Measurements from ENCODE around the gene WDR43. TPM values are rescaled to one million over a fixed set of nuclear protein-coding genes. Genes with fewer than 3 reads are reported as not detected.

Gene WDR43
- total and polyA plus RNA-seq, 2 donors, result 15.6 to 49.0 TPM

DNA sequence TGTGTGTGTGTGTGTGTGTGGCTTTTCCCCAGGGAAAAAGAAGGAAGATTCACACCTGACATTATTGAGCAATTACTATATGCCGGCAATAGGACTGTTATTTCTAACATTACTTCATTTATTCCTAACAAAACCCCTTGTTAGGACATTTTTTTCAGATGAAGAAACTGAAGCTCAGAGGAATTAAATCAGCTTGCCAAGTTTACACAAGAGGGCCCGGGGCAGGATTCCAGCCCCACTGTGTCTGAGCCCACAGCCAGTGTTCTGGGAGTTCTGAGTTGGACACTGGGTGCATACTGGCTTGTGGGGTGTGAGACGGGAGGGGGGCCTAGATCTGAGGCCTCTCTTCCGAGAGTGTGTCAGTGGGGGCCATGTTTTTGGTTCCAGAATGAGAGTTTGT is 96.6 kb downstream of the WDR43 start:
- WGBS, result 93% methylated on average over 4 of the region's 4 CpGs
- no peak for DNase-seq (ENCODE audit: low read depth in 6 of 9, low spot score in 9 of 9)
- H3K9me3 ChIP-seq (ENCODE audit: control insufficient read depth in 2 of 2, insufficient read depth in 1 of 2, low read length in 1 of 2), result no peaks in the 10 kb centered on the region
- peaks cover 0 to 2% of the 10 kb centered on the region in 2 donors for H3K4me1 ChIP-seq (ENCODE audit: control insufficient read depth in 2 of 2, insufficient read depth in 2 of 2, low read length in 2 of 2)
- H3K36me3 ChIP-seq (ENCODE audit: control insufficient read depth in 2 of 2, insufficient read depth in 2 of 2, low read length in 1 of 2), result no peaks in the 10 kb centered on the region
- no peak overlapping the region for H3K27ac ChIP-seq (ENCODE audit: low read depth in 1 of 2, low read length in 1 of 2)
- H3K4me3 ChIP-seq (ENCODE audit: low read length in 2 of 2), result no peak overlapping the region
- no peaks in the 10 kb centered on the region for H3K27me3 ChIP-seq (ENCODE audit: control insufficient read depth in 2 of 2, insufficient read depth in 1 of 2, low read length in 1 of 2)

DNA sequence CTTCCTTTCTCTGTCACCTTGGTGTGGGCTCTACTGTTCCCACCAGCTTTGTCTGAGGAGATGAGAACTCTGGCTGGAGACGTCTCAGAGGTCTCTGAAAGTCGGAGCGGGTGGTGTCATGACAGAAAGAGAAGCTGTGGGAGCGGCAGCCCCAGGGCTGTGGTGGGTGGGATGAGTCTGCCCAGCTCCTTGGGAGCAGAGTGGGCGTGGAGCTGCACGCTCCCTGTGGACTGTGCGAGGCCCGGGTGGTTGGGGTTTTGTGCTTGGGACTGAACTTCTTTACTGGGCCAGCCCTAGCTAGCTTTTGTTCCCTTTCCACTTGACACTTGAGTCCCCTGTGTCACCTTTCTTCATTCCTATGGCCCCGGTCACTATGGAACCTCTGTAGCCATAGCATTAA is 97.0 kb downstream of the WDR43 start:
- Histone ChIP-seq H3K36me3 (ENCODE audit: control insufficient read depth in 2 of 2, insufficient read depth in 2 of 2, low read length in 1 of 2) (no peaks in the 10 kb centered on the region), H3K4me3 (ENCODE audit: low read length in 2 of 2) (no peak overlapping the region), H3K27me3 (ENCODE audit: control insufficient read depth in 2 of 2, insufficient read depth in 1 of 2, low read length in 1 of 2) (no peaks in the 10 kb centered on the region), H3K4me1 (ENCODE audit: control insufficient read depth in 2 of 2, insufficient read depth in 2 of 2, low read length in 2 of 2) (peaks cover 0 to 2% of the 10 kb centered on the region in 2 donors), H3K27ac (ENCODE audit: low read depth in 1 of 2, low read length in 1 of 2) (no peak overlapping the region), H3K9me3 (ENCODE audit: control insufficient read depth in 2 of 2, insufficient read depth in 1 of 2, low read length in 1 of 2) (no peaks in the 10 kb centered on the region)
- DNase-seq (ENCODE audit: low read depth in 6 of 9, low spot score in 9 of 9), result no peak
- WGBS, result 88% methylated on average over 9 of the region's 9 CpGs

DNA sequence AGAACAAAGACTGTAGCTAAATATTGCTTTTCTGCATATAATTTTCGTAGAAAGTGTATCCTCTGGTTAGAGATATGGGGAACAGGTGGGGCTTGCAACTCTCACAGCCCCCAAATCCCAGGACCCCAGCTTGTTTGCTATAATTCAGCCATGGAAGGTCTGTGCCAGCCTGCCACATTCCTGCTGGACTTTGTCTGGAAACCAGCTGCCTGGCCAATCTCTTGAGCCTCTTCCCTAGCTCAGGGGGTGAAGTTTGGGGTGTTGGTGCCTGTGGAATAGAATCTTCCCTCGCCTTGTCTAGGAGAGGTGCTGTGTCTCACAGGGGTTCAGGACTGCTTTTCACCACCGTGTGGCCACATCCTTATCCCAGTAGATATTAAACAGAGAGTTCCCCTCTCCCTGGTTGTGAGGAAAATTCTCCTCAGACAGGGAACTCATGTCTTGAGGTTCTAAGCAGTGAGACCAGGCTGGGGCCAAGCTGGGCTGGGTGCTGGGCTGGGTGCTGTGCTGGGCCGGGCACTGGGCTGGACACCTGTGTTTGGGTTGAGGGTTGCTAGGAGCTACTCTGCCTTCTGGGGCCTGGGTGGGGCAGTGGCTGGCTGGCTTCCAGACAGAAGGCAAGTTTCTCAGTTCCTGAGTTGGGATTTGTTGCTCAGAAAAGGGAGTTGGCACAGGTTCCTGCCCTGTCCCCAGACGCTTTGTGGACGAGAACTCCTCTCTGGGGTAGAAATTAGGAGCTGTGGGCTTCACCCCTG is 98.9 kb downstream of the WDR43 start:
- 92% methylated on average over 6 of the region's 6 CpGs for WGBS
- Histone ChIP-seq H3K4me1 (ENCODE audit: control insufficient read depth in 2 of 2, insufficient read depth in 2 of 2, low read length in 2 of 2) (peaks cover 6 to 9% of the 10 kb centered on the region in 2 donors), H3K36me3 (ENCODE audit: control insufficient read depth in 2 of 2, insufficient read depth in 2 of 2, low read length in 1 of 2) (no peaks in the 10 kb centered on the region), H3K27ac (ENCODE audit: low read depth in 1 of 2, low read length in 1 of 2) (no peak overlapping the region), H3K9me3 (ENCODE audit: control insufficient read depth in 2 of 2, insufficient read depth in 1 of 2, low read length in 1 of 2) (no peaks in the 10 kb centered on the region), H3K4me3 (ENCODE audit: low read length in 2 of 2) (no peak overlapping the region), H3K27me3 (ENCODE audit: control insufficient read depth in 2 of 2, insufficient read depth in 1 of 2, low read length in 1 of 2) (no peaks in the 10 kb centered on the region)
- no peak for DNase-seq (ENCODE audit: low read depth in 6 of 9, low spot score in 9 of 9)

DNA sequence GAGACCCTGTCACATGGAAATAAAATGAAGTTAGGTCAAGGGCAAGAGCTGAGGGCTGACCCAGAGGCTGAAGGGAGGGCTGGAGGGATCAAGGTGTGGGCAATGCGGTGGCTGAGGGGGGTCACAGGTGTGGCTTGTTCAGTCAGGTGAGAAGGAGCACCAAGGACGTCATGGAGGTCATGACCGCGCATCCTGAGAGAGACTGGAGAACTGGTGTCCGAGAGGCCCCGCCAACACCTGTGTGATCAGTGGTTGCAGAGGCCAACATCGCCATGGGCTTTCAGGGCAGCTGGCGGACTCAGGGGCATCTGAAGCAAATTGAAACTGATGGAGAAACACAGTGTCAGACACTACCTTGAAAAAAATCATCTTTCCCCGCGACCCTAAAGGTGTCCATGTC is 99.6 kb downstream of the WDR43 start:
- Histone ChIP-seq H3K36me3 (ENCODE audit: control insufficient read depth in 2 of 2, insufficient read depth in 2 of 2, low read length in 1 of 2) (no peaks in the 10 kb centered on the region), H3K4me3 (ENCODE audit: low read length in 2 of 2) (no peak overlapping the region), H3K27me3 (ENCODE audit: control insufficient read depth in 2 of 2, insufficient read depth in 1 of 2, low read length in 1 of 2) (no peaks in the 10 kb centered on the region), H3K4me1 (ENCODE audit: control insufficient read depth in 2 of 2, insufficient read depth in 2 of 2, low read length in 2 of 2) (peaks cover 13 to 16% of the 10 kb centered on the region in 2 donors), H3K27ac (ENCODE audit: low read depth in 1 of 2, low read length in 1 of 2) (no peak overlapping the region), H3K9me3 (ENCODE audit: control insufficient read depth in 2 of 2, insufficient read depth in 1 of 2, low read length in 1 of 2) (no peaks in the 10 kb centered on the region)
- DNase-seq (ENCODE audit: low read depth in 6 of 9, low spot score in 9 of 9), result no peak
- WGBS, result 97% methylated on average over 10 of the region's 10 CpGs

DNA sequence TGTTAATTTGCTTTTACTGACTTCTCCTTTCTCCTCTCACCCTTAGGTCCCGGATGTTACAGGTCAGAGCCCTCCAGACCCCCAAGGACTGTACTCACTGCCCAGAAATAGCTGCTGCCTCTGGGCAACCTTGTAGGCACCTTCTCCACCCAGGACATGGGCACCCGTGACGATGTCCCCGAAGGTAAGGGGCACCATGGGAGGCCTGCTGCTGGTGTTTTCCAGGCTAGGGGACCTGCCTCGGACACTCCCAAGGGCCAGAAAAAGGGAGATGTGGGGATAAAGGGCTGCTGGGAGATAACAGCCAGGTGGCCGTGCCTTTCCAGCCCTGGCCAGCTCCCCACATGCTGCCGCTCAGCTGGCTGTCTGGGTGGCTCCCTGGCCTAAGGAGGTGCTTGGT is 100.2 kb downstream of the WDR43 start:
- DNase-seq (ENCODE audit: low read depth in 6 of 9, low spot score in 9 of 9), result no peak
- peaks cover 18 to 22% of the 10 kb centered on the region in 2 donors for H3K4me1 ChIP-seq (ENCODE audit: control insufficient read depth in 2 of 2, insufficient read depth in 2 of 2, low read length in 2 of 2)
- no peaks in the 10 kb centered on the region for H3K36me3 ChIP-seq (ENCODE audit: control insufficient read depth in 2 of 2, insufficient read depth in 2 of 2, low read length in 1 of 2)
- 84% methylated on average over 7 of the region's 7 CpGs for WGBS
- no peak overlapping the region for H3K27ac ChIP-seq (ENCODE audit: low read depth in 1 of 2, low read length in 1 of 2)
- no peaks in the 10 kb centered on the region for H3K9me3 ChIP-seq (ENCODE audit: control insufficient read depth in 2 of 2, insufficient read depth in 1 of 2, low read length in 1 of 2)
- no peaks in the 10 kb centered on the region for H3K27me3 ChIP-seq (ENCODE audit: control insufficient read depth in 2 of 2, insufficient read depth in 1 of 2, low read length in 1 of 2)
- no peak overlapping the region for H3K4me3 ChIP-seq (ENCODE audit: low read length in 2 of 2)

DNA sequence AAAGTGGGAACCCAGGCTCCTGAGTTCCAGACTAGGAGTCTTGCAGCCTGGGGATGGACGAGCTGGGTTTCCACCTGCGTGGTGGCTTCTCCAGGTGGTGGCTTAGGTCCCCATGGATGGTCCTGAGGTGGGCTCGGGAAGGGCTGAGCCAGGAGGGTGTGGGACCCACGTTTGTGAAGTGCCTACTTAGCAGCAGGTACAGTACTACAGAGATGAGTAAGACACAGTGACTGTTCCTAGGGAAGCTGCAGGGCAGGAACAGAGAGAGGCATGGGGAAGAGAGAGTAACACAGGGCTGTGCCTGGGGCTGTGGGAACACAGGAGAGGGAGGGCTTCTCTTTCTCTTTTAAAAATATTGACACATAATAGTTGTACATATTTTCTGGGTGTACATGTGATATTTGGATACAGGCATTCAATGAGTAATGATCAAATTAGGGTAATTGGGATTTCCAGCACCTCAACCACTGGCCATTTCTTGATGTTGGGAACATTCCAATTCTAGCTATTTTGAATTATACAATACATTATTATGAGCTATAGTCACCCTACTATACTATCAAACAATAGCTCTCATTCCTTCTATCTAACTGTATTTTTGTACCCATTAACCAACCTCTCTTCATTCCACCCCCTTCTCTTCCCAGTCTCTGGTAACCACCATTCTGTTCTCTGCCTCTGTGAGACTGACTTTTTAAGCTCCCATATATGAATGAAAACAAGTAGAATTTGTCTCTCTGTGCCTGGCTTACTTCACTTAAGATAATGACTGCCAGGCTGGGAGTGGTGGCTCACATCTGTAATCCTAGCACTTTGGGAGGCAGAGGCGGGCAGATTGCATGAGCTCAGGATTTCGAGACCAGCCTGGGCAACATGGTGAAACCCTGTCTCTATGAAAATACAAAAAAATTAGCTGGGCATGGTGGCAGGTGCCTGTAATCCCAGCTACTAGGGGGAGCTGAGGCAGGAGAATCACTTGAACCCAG is 101.6 kb downstream of the WDR43 start:
- H3K27ac ChIP-seq (ENCODE audit: low read depth in 1 of 2, low read length in 1 of 2), result no peak overlapping the region
- H3K27me3 ChIP-seq (ENCODE audit: control insufficient read depth in 2 of 2, insufficient read depth in 1 of 2, low read length in 1 of 2), result no peaks in the 10 kb centered on the region
- no peaks in the 10 kb centered on the region for H3K36me3 ChIP-seq (ENCODE audit: control insufficient read depth in 2 of 2, insufficient read depth in 2 of 2, low read length in 1 of 2)

DNA sequence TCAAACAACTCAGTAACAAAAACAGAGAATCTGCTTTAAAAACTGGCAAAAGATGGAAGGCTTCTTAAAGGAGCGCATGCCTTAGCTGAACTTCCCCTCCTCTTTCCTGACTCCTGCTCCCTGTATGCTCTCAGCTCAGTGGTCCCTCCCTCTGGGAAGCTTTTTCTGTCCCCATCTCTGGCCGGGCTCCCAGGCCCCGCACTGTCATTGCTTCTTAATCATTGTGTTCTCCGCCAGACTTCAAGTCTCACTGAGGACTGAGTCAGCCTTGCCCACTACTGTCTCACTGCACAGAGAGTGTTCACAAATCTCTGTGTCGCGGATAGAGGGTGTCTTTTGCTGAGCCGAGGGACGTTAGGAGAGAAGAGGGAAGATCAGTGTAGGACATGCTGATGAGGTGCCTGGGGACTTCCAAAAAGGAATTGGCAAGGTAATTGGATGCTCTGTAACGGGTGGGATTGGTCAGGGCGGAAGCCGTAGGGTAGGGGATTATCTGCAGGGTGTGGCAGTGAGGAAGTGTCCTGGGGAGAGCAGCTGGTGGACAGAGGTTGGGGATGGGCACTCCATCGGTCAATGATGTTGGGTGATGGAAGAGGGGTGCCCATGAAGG is 102.9 kb downstream of the WDR43 start:
- Histone ChIP-seq H3K27me3 (ENCODE audit: control insufficient read depth in 2 of 2, insufficient read depth in 1 of 2, low read length in 1 of 2) (no peaks in the 10 kb centered on the region), H3K36me3 (ENCODE audit: control insufficient read depth in 2 of 2, insufficient read depth in 2 of 2, low read length in 1 of 2) (no peaks in the 10 kb centered on the region), H3K4me3 (ENCODE audit: low read length in 2 of 2) (no peak overlapping the region), H3K9me3 (ENCODE audit: control insufficient read depth in 2 of 2, insufficient read depth in 1 of 2, low read length in 1 of 2) (no peaks in the 10 kb centered on the region), H3K27ac (ENCODE audit: low read depth in 1 of 2, low read length in 1 of 2) (no peak overlapping the region), H3K4me1 (ENCODE audit: control insufficient read depth in 2 of 2, insufficient read depth in 2 of 2, low read length in 2 of 2) (peaks cover 39 to 48% of the 10 kb centered on the region in 2 donors)
- WGBS, result 91% methylated on average over 12 of the region's 12 CpGs
- DNase-seq (ENCODE audit: low read depth in 6 of 9, low spot score in 9 of 9), result no peak

More for the DNA sequence above, 101.6 kb downstream of the WDR43 start:
- H3K9me3 ChIP-seq (ENCODE audit: control insufficient read depth in 2 of 2, insufficient read depth in 1 of 2, low read length in 1 of 2), result no peaks in the 10 kb centered on the region
- WGBS, result 86% methylated on average over 6 of the region's 6 CpGs
- H3K4me3 ChIP-seq (ENCODE audit: low read length in 2 of 2), result no peak overlapping the region
- H3K4me1 ChIP-seq (ENCODE audit: control insufficient read depth in 2 of 2, insufficient read depth in 2 of 2, low read length in 2 of 2), result peaks cover 30 to 35% of the 10 kb centered on the region in 2 donors
- DNase-seq (ENCODE audit: low read depth in 6 of 9, low spot score in 9 of 9), result no peak

All from thymus (tissue), 11 donors.